Activated T-helper 1 cell treated with Interleukin-2 at 50 U/mL for 16 hours (primary cell): Measurements from ENCODE around the gene HHATL.

Experiments
- DNase-seq: peaks from one replicate; pipeline ENCODE4 v3.0.0-alpha.2; 2020; ENCODE audit warnings: low read depth

HHATL gene

GRCh38 chr3:42663581-42664437 is 38.8 kb downstream of the HHATL start:
- DNase-seq = no peak

- no peak for DNase-seq
Observed at GRCh38 chr3:42662813-42663535, 39.6 kb downstream of the HHATL start.

GRCh38 chr3:42662037-42662812 is 40.4 kb downstream of the HHATL start:
- no peak for DNase-seq

- no peak for DNase-seq
Observed at GRCh38 chr3:42661593-42662022, 41.0 kb downstream of the HHATL start.

- no peak for DNase-seq
Observed at GRCh38 chr3:42660898-42661297, 41.7 kb downstream of the HHATL start.

GRCh38 chr3:42660131-42660715 is 42.4 kb downstream of the HHATL start:
- no peak for DNase-seq

- DNase-seq = no peak
Observed at GRCh38 chr3:42659451-42660130, 43.0 kb downstream of the HHATL start.

- DNase-seq = no peak
Observed at GRCh38 chr3:42658771-42659390, 43.7 kb downstream of the HHATL start.

GRCh38 chr3:42658091-42658770 is 44.4 kb downstream of the HHATL start:
- DNase-seq = no peak

- no peak for DNase-seq
Observed at GRCh38 chr3:42657675-42658074, 44.9 kb downstream of the HHATL start.

- DNase-seq = no peak
Observed at GRCh38 chr3:42656680-42657610, 45.7 kb downstream of the HHATL start.

- no peak for DNase-seq
Observed at GRCh38 chr3:42655980-42656679, 46.5 kb downstream of the HHATL start.

GRCh38 chr3:42655331-42655888 is 47.2 kb downstream of the HHATL start:
- DNase-seq = no peak

GRCh38 chr3:42654331-42655201 is 48.0 kb downstream of the HHATL start:
- no peak for DNase-seq

GRCh38 chr3:42653560-42654330 is 48.9 kb downstream of the HHATL start, which contains the start of gene ZBTB47:
TSS of gene ZBTB47 (plus strand) at chr3:42653697. CDS start at chr3:42658356, 4,659 bp downstream.
- DNase-seq = no peak

- DNase-seq = no peak
Observed at GRCh38 chr3:42653303-42653559, 49.4 kb downstream of the HHATL start.
